ENCODE data around the gene HAGHL.
A peak's percentile ranks its signal among the peaks of the same experiment; 100 is the strongest.

The HAGHL gene, protein sequence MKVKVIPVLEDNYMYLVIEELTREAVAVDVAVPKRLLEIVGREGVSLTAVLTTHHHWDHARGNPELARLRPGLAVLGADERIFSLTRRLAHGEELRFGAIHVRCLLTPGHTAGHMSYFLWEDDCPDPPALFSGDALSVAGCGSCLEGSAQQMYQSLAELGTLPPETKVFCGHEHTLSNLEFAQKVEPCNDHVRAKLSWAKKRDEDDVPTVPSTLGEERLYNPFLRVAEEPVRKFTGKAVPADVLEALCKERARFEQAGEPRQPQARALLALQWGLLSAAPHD

DNA sequence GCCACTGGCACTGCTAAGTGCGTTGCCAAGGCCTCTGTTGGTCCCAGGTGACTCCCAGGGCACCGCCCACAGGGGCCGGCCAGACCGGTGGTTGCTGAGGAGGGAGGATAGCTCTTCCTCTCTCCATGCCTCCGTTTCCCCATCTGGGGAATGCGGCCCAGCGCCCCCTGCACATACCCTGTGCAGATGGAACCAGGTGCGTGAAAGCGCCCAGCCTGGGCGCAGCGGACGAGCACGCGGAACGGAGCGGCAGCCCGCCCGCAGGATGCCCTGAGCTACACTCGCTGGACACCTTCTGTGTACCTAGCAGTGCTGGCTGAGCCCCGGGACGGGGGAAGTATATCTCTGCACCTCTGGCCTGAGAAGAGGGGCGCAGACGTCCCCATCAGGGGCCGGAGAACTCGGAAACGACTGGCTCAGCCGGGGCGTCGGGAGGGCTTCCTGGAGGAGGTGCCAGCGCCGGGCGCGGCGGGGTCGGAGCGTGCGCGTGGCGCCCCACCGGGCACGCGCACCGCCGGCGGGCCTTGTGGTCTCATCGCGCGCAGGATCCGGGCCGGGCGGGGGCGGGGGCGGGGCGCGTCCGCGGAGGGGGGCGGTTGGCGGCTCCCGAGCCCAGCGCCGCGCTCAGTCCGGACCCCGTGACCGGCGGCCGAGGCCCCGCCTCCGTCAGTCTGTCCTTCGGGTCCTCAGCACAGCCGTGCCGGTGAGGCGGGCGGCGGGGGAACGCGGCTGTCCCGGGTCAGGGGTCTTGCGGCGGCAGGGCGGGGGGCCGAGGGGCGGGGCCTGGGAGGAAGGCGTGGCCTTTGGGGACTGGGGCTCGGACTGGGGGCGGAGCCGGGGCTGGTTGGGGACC, at the start of gene HAGHL, which contains the start of gene CCDC78:
HAGHL (plus strand) TSS at position 669 of the 853 bp plus-strand sequence. CDS start 404 bp downstream, outside the sequence.
CCDC78 (minus strand) TSS at position 6 of the 853 bp plus-strand sequence. CDS start 76 bp downstream, outside the sequence.
- H3K4me1 Mint-ChIP-seq = peaks cover 7% of the 10 kb centered on the region
- no peaks in the 10 kb centered on the region for H3K36me3 Mint-ChIP-seq
- peak within 1 kb of the TSS; percentile 70 for H3K4me3 Mint-ChIP-seq
- H3K9me3 Mint-ChIP-seq = no peaks in the 10 kb centered on the region
- DNase-seq = peak; percentile 79
- H3K27me3 Mint-ChIP-seq = peaks cover 43% of the 10 kb centered on the region
- CTCF ChIA-PET = interaction anchor here (1.0 to 3.2 kb wide), 3 partner anchors 9 to 14 kb away, joined by 4 to 10 read pairs (median 6); partner anchors contain the start of gene METRN
- H3K27ac Mint-ChIP-seq = no peak within 1 kb of the TSS

DNA sequence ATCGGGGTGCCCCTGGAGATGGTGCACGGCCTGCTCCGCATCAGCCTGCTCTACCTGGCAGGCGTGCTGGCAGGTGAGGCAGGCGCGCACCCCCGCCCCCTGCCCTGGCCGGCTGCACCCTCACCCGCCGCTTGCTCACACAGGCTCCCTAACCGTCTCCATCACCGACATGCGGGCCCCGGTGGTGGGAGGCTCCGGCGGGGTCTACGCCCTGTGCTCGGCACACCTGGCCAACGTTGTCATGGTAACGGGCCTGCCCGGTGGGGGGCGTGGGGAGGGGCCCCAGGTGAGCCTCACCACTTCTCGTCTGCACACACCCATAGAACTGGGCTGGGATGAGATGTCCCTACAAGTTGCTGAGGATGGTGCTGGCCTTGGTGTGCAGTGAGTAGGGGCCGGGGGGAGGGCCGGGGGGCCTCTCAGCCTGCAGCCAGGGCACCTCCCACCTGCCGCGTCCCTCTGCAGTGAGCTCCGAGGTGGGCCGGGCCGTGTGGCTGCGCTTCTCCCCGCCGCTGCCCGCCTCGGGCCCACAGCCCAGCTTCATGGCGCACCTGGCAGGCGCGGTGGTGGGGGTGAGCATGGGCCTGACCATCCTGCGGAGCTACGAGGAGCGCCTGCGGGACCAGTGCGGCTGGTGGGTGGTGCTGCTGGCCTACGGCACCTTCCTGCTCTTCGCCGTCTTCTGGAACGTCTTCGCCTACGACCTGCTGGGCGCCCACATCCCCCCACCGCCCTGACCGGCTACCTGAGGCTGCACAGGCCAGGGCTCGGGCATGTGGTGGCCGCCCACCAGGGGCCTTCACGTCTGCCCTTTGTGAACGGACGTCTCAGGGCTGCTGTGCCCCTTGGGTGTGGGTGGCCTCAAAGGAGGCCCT, 49.4 kb upstream of the HAGHL start:
- CTCF ChIA-PET = no interaction called here

DNA sequence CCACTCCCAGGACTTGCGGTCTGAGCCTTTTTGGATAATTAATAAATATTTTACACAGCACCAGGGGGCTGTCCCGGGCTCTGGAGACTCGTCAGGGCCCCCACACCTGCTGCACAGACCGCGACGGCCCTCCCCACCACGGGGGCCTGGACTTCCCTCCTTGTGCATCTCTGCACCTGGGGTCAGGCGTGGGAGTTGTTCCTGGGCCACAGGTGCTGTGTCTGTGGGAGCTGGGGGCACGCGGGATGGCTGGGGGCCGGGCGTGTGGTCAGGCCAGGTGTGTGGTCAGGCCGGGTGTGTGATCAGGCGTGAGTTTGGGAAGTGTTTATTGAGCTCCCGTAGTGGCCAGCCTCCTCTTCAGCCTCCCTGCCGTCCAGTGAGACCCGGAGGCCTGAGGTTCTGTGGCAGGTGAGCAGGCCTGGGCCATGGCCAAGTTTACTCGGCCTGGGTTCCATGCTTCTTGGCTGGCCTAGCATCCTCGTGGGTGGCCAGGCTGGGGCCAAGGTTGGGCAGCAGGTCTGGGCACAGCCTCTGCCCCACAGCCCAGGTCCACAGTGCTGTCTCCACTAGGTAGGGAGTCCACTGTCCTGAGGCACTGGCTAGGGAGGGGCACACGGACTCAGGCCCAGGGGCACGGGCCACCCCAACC, 48.6 kb upstream of the HAGHL start:
- no peak for DNase-seq
- Mint-ChIP-seq H3K4me1 (peaks cover 35% of the 10 kb centered on the region), H3K9me3 (no peaks in the 10 kb centered on the region), H3K36me3 (peaks cover 15% of the 10 kb centered on the region), H3K27ac (no peak overlapping the region), H3K27me3 (peaks cover 33% of the 10 kb centered on the region), H3K4me3 (no peak overlapping the region)
- CTCF ChIA-PET = no interaction called here

More for the DNA sequence above, 49.4 kb upstream of the HAGHL start:
- DNase-seq = no peak
- H3K4me1 Mint-ChIP-seq = peaks cover 28% of the 10 kb centered on the region
- no peak overlapping the region for H3K4me3 Mint-ChIP-seq
- H3K27me3 Mint-ChIP-seq = peaks cover 33% of the 10 kb centered on the region
- no peak overlapping the region for H3K27ac Mint-ChIP-seq
- no peaks in the 10 kb centered on the region for H3K9me3 Mint-ChIP-seq
- H3K36me3 Mint-ChIP-seq = peaks cover 18% of the 10 kb centered on the region

DNA sequence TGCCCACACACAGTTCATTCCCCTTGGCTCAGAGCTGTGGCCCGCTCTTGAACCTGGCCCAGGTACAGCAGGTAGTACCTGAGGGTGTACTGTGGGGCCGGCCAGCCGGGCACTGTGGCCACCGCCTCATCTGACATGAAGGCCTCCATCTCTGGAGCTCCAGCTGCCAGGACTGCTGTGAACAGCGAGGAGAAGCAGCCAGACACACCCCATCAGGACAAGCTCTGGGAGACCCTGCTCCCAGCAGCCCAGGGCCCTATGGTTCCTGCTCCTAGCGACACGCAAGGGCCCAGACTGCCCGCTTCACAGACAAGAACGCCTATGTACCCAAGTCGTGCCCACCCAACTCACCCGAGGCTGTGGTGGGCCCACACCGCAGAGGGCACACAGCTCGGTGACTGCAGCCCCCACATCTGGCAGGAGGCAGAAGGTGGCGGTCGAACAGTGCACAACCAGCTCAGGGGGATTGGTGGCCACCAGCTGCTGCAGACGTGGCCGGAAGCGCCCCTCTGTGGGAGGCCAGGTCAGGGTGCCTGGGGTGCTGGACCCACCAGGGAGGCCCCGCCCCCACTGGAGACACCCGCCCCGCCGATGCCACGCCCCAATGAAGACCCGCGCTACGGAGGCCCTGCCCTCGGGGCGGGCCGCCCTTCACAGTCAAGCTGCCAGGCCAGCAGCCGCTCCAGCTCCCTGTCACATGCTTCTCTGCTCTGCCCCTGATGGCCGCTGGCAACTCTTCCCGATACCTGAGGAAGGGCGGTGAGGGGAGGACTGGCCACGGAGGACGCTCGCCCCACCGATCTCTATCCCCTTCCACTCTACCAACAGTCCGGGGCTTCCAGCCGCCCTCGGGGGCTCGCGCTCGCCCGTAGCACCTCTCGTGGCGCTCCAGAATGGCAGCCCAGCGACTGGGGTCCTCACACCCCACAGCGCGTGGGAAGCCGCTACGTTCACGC, 47.8 kb upstream of the HAGHL start:
- Mint-ChIP-seq H3K4me1 (peaks cover 35% of the 10 kb centered on the region), H3K36me3 (peaks cover 15% of the 10 kb centered on the region), H3K4me3 (peak overlapping the region; percentile 71), H3K27me3 (peaks cover 33% of the 10 kb centered on the region), H3K9me3 (no peaks in the 10 kb centered on the region), H3K27ac (peak overlapping the region; percentile 42)
- DNase-seq = peak; percentile 70
- CTCF ChIA-PET = no interaction called here

DNA sequence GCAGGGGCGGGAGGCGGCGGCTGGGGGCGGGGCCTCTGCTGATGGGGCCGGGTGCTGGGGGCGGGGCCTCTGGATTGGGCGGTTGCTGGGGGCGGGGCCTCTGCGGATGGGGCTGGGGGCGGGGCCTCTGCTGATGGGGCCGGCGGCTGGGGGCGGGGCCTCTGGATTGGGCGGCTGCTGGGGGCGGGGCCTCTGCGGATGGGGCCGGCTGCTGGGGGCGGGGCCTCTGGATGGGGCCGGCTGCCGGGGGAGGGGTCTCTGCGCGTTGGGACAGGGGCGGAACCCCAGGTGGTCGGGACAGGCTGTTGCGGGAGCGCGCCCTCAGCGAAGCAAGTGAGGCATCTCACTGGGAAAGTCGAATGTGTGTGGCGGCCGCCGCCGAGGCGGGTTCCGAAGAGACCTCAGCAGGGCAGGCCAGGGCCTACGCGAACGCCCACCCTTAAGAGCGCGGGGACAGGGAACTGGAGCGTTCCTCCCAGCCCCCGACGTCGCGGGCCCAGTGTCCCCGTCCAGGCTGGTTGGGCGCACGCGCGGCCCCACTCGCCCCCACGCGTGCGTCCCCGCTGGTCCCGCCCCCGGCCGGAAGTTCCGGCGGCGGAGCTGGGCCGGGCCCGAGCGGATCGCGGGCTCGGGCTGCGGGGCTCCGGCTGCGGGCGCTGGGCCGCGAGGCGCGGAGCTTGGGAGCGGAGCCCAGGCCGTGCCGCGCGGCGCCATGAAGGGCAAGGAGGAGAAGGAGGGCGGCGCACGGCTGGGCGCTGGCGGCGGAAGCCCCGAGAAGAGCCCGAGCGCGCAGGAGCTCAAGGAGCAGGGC, 46.9 kb upstream of the HAGHL start, which contains the start of gene STUB1:
STUB1 (plus strand) TSS at position 597 of the 811 bp plus-strand sequence; CDS start at position 713, 116 bp downstream.
- DNase-seq = peak; percentile 95
- peaks cover 38% of the 10 kb centered on the region for H3K4me1 Mint-ChIP-seq
- H3K27me3 Mint-ChIP-seq = peaks cover 29% of the 10 kb centered on the region
- peak within 1 kb of the TSS; percentile 81 for H3K4me3 Mint-ChIP-seq
- peaks cover 15% of the 10 kb centered on the region for H3K36me3 Mint-ChIP-seq
- peak within 1 kb of the TSS; percentile 88 for H3K27ac Mint-ChIP-seq
- H3K9me3 Mint-ChIP-seq = no peaks in the 10 kb centered on the region
- CTCF ChIA-PET = interaction anchor here (0.9 to 1.7 kb wide), 2 partner anchors 12 to 32 kb away, joined by 3 to 6 read pairs; partner anchors contain the start of gene RHOT2

DNA sequence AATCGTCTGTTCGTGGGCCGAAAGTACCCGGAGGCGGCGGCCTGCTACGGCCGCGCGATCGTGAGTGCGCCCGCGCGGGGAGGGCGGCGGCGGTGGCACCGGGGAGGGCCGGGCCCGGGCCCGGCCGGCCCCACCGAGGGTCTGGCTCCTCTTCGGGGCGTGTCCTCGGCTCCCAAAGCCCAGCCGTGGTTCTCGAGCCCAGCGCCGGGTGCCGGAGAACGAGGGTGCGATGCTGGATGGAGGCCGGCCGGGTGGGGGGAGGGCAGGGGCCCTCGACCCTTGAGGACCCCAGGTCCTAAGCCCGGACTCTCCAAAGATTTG, 46.3 kb upstream of the HAGHL start:
- Mint-ChIP-seq H3K4me3 (peak overlapping the region; percentile 81), H3K9me3 (no peaks in the 10 kb centered on the region), H3K27ac (peak overlapping the region; percentile 68)

DNA sequence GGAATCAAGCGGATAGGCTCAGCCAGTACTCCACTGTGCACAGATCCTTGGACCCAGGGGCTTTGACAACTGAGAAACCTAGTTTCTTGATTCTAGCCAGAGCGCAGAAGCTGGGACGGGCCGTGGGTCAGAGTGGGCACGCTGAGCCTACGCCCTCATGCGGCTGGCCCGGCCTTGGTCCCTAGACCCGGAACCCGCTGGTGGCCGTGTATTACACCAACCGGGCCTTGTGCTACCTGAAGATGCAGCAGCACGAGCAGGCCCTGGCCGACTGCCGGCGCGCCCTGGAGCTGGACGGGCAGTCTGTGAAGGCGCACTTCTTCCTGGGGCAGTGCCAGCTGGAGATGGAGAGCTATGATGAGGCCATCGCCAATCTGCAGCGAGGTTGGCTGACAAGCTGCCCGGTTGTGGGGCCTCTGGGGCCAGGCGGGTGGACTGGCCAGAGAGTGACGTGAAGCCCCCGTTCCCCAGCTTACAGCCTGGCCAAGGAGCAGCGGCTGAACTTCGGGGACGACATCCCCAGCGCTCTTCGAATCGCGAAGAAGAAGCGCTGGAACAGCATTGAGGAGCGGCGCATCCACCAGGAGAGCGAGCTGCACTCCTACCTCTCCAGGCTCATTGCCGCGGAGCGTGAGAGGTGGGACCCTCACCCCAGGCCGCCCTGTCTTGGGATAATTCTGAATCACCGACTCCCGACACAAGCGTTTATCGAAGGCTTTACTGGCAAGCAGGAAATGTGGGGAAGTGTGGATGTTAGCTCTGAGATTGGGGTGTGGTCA, 45.8 kb upstream of the HAGHL start:
- H3K27me3 Mint-ChIP-seq = peaks cover 17% of the 10 kb centered on the region
- H3K4me3 Mint-ChIP-seq = peak overlapping the region; percentile 81
- peaks cover 42% of the 10 kb centered on the region for H3K4me1 Mint-ChIP-seq
- DNase-seq = no peak
- H3K36me3 Mint-ChIP-seq = peaks cover 17% of the 10 kb centered on the region
- H3K27ac Mint-ChIP-seq = peak overlapping the region; percentile 68
- CTCF ChIA-PET = interaction anchor here (1.7 kb wide), 1 partner anchor 13 kb away, joined by 6 read pairs; the partner anchor contains the start of gene RHOT2
- H3K9me3 Mint-ChIP-seq = no peaks in the 10 kb centered on the region

More for the DNA sequence above, 46.3 kb upstream of the HAGHL start:
- H3K27me3 Mint-ChIP-seq = peaks cover 23% of the 10 kb centered on the region
- CTCF ChIA-PET = interaction anchor here (0.9 to 1.7 kb wide), 2 partner anchors 13 to 33 kb away, joined by 3 to 6 read pairs; partner anchors contain the start of gene RHOT2
- DNase-seq = no peak
- H3K4me1 Mint-ChIP-seq = peaks cover 38% of the 10 kb centered on the region
- H3K36me3 Mint-ChIP-seq = peaks cover 16% of the 10 kb centered on the region

DNA sequence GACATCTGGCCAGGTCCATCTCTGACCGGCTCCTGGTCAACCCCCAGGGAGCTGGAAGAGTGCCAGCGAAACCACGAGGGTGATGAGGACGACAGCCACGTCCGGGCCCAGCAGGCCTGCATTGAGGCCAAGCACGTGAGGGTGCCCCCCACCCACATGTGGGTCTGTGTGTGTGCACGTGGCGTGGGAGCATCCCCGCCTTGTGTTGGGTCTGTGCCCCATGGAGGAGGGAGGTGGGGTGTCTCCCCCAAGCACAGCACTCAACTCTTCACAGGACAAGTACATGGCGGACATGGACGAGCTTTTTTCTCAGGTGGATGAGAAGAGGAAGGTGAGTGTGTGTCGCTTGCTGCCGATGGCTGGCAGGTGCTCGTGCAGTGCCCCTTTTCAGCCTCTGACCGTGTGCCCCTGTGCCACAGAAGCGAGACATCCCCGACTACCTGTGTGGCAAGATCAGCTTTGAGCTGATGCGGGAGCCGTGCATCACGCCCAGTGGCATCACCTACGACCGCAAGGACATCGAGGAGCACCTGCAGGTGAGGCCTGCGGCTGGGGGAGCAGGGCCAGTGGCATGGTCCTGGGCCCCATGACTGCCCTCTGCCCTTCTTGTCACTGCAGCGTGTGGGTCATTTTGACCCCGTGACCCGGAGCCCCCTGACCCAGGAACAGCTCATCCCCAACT, 45.0 kb upstream of the HAGHL start:
- H3K4me1 Mint-ChIP-seq = peaks cover 38% of the 10 kb centered on the region
- H3K36me3 Mint-ChIP-seq = peaks cover 21% of the 10 kb centered on the region
- no peak overlapping the region for H3K27ac Mint-ChIP-seq
- peaks cover 10% of the 10 kb centered on the region for H3K27me3 Mint-ChIP-seq
- peak overlapping the region; percentile 81 for H3K4me3 Mint-ChIP-seq
- CTCF ChIA-PET = interaction anchor here (1.7 kb wide), 1 partner anchor 14 kb away, joined by 6 read pairs; the partner anchor contains the start of gene RHOT2
- H3K9me3 Mint-ChIP-seq = no peaks in the 10 kb centered on the region
- DNase-seq = no peak

DNA sequence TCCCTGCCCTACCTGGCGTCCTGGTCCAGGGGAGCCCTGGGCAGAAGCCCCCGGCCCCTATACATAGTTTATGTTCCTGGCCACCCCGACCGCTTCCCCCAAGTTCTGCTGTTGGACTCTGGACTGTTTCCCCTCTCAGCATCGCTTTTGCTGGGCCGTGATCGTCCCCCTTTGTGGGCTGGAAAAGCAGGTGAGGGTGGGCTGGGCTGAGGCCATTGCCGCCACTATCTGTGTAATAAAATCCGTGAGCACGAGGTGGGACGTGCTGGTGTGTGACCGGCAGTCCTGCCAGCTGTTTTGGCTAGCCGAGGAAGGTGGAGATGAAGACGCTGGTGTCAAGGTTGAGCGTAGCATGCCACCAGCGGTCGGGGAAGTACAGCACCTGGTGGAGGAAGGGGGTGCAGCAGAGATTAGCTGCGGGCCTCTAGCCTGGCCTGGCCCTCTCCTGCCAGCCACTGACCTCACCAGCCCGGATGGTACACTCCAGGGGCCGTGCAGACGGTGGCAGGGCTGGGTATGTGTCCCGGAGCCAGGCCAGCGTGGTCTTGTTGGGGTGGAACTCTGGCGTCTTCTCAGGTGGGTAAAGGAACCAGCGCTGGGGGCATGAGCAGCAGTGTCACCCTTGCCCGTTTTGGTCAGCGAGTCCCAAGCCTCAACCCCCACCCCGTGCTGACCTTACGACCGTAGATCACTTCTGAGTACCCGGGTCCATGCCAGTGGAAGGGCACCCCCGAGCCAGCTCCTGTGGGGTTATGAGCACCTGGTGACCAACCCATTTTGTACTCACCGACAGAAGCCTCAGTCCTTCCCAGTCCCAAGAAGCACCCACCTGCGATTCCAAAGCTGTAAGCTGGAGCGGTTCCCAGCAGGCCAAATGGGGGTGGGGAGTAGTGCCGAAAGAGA, 44.2 kb upstream of the HAGHL start:
- CTCF ChIA-PET = no interaction called here
- peaks cover 22% of the 10 kb centered on the region for H3K36me3 Mint-ChIP-seq
- no peaks in the 10 kb centered on the region for H3K9me3 Mint-ChIP-seq
- H3K4me1 Mint-ChIP-seq = peaks cover 36% of the 10 kb centered on the region
- peaks cover 4% of the 10 kb centered on the region for H3K27me3 Mint-ChIP-seq
- H3K4me3 Mint-ChIP-seq = peak overlapping the region; percentile 74
- DNase-seq = no peak
- H3K27ac Mint-ChIP-seq = peak overlapping the region; percentile 67

DNA sequence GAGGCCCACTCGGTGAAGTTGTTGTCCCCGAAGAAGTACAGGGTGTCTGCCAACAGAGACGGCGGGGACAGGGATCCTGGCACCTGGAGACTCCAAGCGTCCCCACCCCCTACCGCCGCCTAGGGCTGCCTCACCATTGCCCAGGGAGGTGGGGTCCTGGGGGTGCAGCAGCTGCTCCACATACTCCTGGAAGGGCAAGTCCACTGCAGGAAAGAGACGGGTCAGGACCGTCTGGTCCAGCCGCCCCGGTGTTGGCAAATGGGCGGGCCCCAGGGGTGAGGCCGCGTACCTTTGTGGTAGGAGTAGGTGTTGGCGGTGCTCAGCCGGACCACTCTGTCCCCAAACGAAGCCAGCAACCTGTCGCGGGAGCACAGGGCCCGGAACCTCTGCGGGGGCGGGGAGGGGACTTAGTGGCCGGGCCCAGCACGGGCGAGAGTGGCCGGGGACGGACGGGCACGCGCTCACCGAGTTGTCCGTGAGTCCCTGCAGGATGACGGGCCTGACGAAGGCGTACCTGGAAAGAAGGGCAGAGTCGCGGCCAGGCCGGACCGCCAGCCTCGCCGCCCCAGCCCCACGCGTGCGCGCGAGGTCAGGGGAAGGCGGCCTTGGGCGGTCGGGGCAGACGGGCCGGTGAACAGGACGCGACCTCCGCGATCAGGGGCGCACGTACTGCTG, 43.4 kb upstream of the HAGHL start:
- peaks cover 22% of the 10 kb centered on the region for H3K36me3 Mint-ChIP-seq
- peak overlapping the region; percentile 67 for H3K27ac Mint-ChIP-seq

More for the DNA sequence above, 43.4 kb upstream of the HAGHL start:
- peak overlapping the region; percentile 74 for H3K4me3 Mint-ChIP-seq
- peaks cover 4% of the 10 kb centered on the region for H3K27me3 Mint-ChIP-seq
- no peaks in the 10 kb centered on the region for H3K9me3 Mint-ChIP-seq
- DNase-seq = no peak
- peaks cover 36% of the 10 kb centered on the region for H3K4me1 Mint-ChIP-seq
- CTCF ChIA-PET = no interaction called here
